Measurements from ENCODE around the gene NQO1. TPM values are rescaled to one million over a fixed set of nuclear protein-coding genes. Genes with fewer than 3 reads are reported as not detected.

The NQO1 gene
- total and polyA plus RNA-seq, 4 donors: 0.92 to 5.5 (median 1.9) TPM

GRCh38 chr16:69706256-69706974, 19.9 kb downstream of the NQO1 start:
- Histone ChIP-seq H3K36me3 (ENCODE audit: control insufficient read depth in 4 of 4, insufficient read depth in 3 of 4, low read depth in 1 of 4, low read length in 3 of 4) (peaks cover 0 to 6% (median 2%) of the 10 kb centered on the region in 4 donors), H3K27me3 (ENCODE audit: control insufficient read depth in 4 of 4, insufficient read depth in 4 of 4, low read length in 3 of 4) (no peaks in the 10 kb centered on the region), H3K27ac (ENCODE audit: low read depth in 1 of 2, low read length in 2 of 2) (no peak overlapping the region), H3K9me3 (ENCODE audit: control insufficient read depth in 4 of 4, low read length in 3 of 4) (no peaks in the 10 kb centered on the region), H3K4me3 (ENCODE audit: low read depth in 1 of 3, low read length in 3 of 3) (no peak overlapping the region), H3K4me1 (ENCODE audit: control insufficient read depth in 4 of 4, insufficient read depth in 4 of 4, low read length in 3 of 4) (peaks cover 0 to 2% (median 0%) of the 10 kb centered on the region in 4 donors), H3K9ac (ENCODE audit: low read depth in 1 of 2, low read length in 2 of 2) (no peak overlapping the region)
- DNase-seq (ENCODE audit: low spot score): no peak
- TF ChIP-seq HNF4G (IDR thresholded peaks at IDR 0.05): no peak
- TF ChIP-seq ATF3 (IDR thresholded peaks at IDR 0.05): no peak
- TF ChIP-seq NR2F2 (IDR thresholded peaks at IDR 0.05): no peak
- TF ChIP-seq CTCF (IDR thresholded peaks at IDR 0.05; ENCODE audit: low read depth, low read length, missing input control): no peak
- TF ChIP-seq MAX (IDR thresholded peaks at IDR 0.05): no peak
- no peak for TF ChIP-seq SP1 (IDR thresholded peaks at IDR 0.05)
- no peak for TF ChIP-seq REST (IDR thresholded peaks at IDR 0.05)
- WGBS: 80% methylated on average over 1 of the region's 1 CpG

GRCh38 chr16:69703638-69704037, 22.7 kb downstream of the NQO1 start:
- Histone ChIP-seq H3K27me3 (ENCODE audit: control insufficient read depth in 4 of 4, insufficient read depth in 4 of 4, low read length in 3 of 4) (no peaks in the 10 kb centered on the region), H3K9me3 (ENCODE audit: control insufficient read depth in 4 of 4, low read length in 3 of 4) (no peaks in the 10 kb centered on the region), H3K27ac (ENCODE audit: low read depth in 1 of 2, low read length in 2 of 2) (no peak overlapping the region), H3K36me3 (ENCODE audit: control insufficient read depth in 4 of 4, insufficient read depth in 3 of 4, low read depth in 1 of 4, low read length in 3 of 4) (peaks cover 0 to 7% (median 3%) of the 10 kb centered on the region in 4 donors), H3K4me1 (ENCODE audit: control insufficient read depth in 4 of 4, insufficient read depth in 4 of 4, low read length in 3 of 4) (no peaks in the 10 kb centered on the region), H3K4me3 (ENCODE audit: low read depth in 1 of 3, low read length in 3 of 3) (no peak overlapping the region), H3K9ac (ENCODE audit: low read depth in 1 of 2, low read length in 2 of 2) (no peak overlapping the region)
- no peak for DNase-seq (ENCODE audit: low spot score)
- TF ChIP-seq EGR1 (IDR thresholded peaks at IDR 0.05; ENCODE audit: low read depth in 2 of 2) (no peak), NR2F2 (IDR thresholded peaks at IDR 0.05) (no peak), REST (IDR thresholded peaks at IDR 0.05) (no peak), MAX (IDR thresholded peaks at IDR 0.05) (no peak), FOXA1 (IDR thresholded peaks at IDR 0.05) (no peak), ZBTB33 (IDR thresholded peaks at IDR 0.05) (no peak), YY1 (IDR thresholded peaks at IDR 0.05) (no peak), GABPA (IDR thresholded peaks at IDR 0.05 in 1 of 2, conservative IDR thresholded peaks at IDR 0.05 in 1 of 2) (no peak), TAF1 (conservative IDR thresholded peaks at IDR 0.05) (no peak), HNF4A (conservative IDR thresholded peaks at IDR 0.05) (no peak), HNF4G (IDR thresholded peaks at IDR 0.05) (no peak), RAD21 (IDR thresholded peaks at IDR 0.05) (no peak), JUND (IDR thresholded peaks at IDR 0.05) (no peak), CTCF (IDR thresholded peaks at IDR 0.05; ENCODE audit: low read depth, low read length, missing input control) (no peak)
- WGBS: 72% methylated on average over 2 of the region's 2 CpGs
